HCT116 (cell line): ENCODE results near the gene MNX1. TPM values are rescaled to one million over a fixed set of nuclear protein-coding genes. Genes with fewer than 3 reads are reported as not detected.

Experiments
- ATAC-seq: fragments of 200-7000 bp; cut with Tn5 transposase; 2 replicates; pipeline ENCODE4 v1.9.1; 2020; ENCODE audit warnings: mild to moderate bottlenecking, moderate library complexity
- BruUV-seq: library from RNA; stranded (reverse); fragments of 400-500 nt; replicated peaks from 2 replicates; lab custom pipeline; 2021; lab: Mats Ljungman, UMichigan
- CTCF ChIA-PET: fragments of 300-600 bp; sonication (Branson Sonifier 250); formaldehyde crosslinking; loops from one replicate; lab custom pipeline; 2021; ENCODE audit warnings: antibody characterized with exemption; lab: Charles Lee
- POLR2A ChIA-PET: fragments of 300-600, 350-600 bp; sonication (Branson Sonifier 250); formaldehyde crosslinking; loops from one replicate; lab custom pipeline; 2021; ENCODE audit warnings: antibody characterized with exemption; lab: Charles Lee
- RAD21 ChIA-PET, 2 experiments: fragments of 300-600 bp; sonication (Branson Sonifier 250); formaldehyde crosslinking; loops; one replicate each; lab custom pipeline; 2023; ENCODE audit warnings: low total read pairs in 2 of 2; ENCODE audit not compliant: uncharacterized antibody in 2 of 2, unreplicated experiment in 2 of 2, low non-redundant PET in 1 of 2; lab: Charles Lee
- DNase-seq: peaks from one replicate; pipeline ENCODE4 v3.0.0-alpha.2; 2010; ENCODE audit warnings: low read depth, low spot score
- H2AFZ ChIP-seq: fragments of 200-600 bp; shearing (Covaris generic), sonication (generic); 2 replicates; pipeline ENCODE4 v1.6.1; 2017; ENCODE audit warnings: low read depth, mixed run types, mixed read lengths, antibody characterized with exemption, low read length; ENCODE audit not compliant: poor library complexity, severe bottlenecking
- H3K27ac ChIP-seq: 2 replicates; pipeline ENCODE4 v1.5.1; 2012; ENCODE audit warnings: low read depth, low read length
- H3K27me3 ChIP-seq: fragments of 200-600 bp; sonication (generic); 2 replicates; pipeline ENCODE4 v1.6.1; 2016; ENCODE audit warnings: mixed run types, low read length, mixed read lengths; ENCODE audit not compliant: insufficient read depth
- H3K36me3 ChIP-seq, 2 experiments: fragments of 200-500 bp in 1 of 2; fragments of 200-600 bp in 1 of 2; sonication (Bioruptor generic) in 1 of 2; sonication (generic) in 1 of 2; 2 replicates each; pipeline versions ENCODE4 v1.5.1 to v1.6.1; 2014 to 2016; ENCODE audit warnings: low read length in 2 of 2, inconsistent platforms in 1 of 2, mixed read lengths in 1 of 2, mixed run types in 1 of 2; ENCODE audit not compliant: insufficient read depth in 2 of 2, control insufficient read depth in 1 of 2
- H3K4me1 ChIP-seq, 2 experiments: fragments of 200-600 bp in 1 of 2; sonication (generic) in 1 of 2; 2 replicates each; pipeline versions ENCODE4 v1.5.1 to v1.6.1; 2012 to 2017; ENCODE audit warnings: low read length in 2 of 2, inconsistent platforms in 1 of 2, mild to moderate bottlenecking in 1 of 2, mixed read lengths in 1 of 2, mixed run types in 1 of 2, moderate library complexity in 1 of 2; ENCODE audit not compliant: insufficient read depth in 2 of 2, control insufficient read depth in 1 of 2
- H3K4me2 ChIP-seq: fragments of 200-600 bp; sonication (generic); 2 replicates; pipeline ENCODE4 v1.6.1; 2017; ENCODE audit warnings: mixed run types, low read length, mixed read lengths
- H3K4me3 ChIP-seq, 2 experiments: fragments of 200-600 bp in 1 of 2; sonication (generic) in 1 of 2; replicated peaks in 1 of 2; 2 replicates each; pipeline ENCODE4 v1.5.1; 2011 to 2016; ENCODE audit warnings: low read length in 2 of 2, control low read depth in 1 of 2, low read depth in 1 of 2, mild to moderate bottlenecking in 1 of 2, mixed read lengths in 1 of 2, mixed run types in 1 of 2
- H3K79me2 ChIP-seq: fragments of 200-600 bp; sonication (generic); 2 replicates; pipeline ENCODE4 v1.6.1; 2017; ENCODE audit warnings: mild to moderate bottlenecking, mixed run types, low read length, moderate library complexity, mixed read lengths; ENCODE audit not compliant: insufficient read depth
- H3K9ac ChIP-seq: fragments of 200-600 bp; sonication (generic); 2 replicates; pipeline ENCODE4 v1.6.1; 2016; ENCODE audit warnings: low read length, mixed read lengths
- H3K9me2 ChIP-seq: fragments of 200-600 bp; sonication (generic), shearing (Covaris generic); 2 replicates; pipeline ENCODE4 v1.6.1; 2017; ENCODE audit warnings: mixed run types, mild to moderate bottlenecking, moderate library complexity; ENCODE audit not compliant: insufficient read depth
- H3K9me3 ChIP-seq, 2 experiments: fragments of 200-500 bp in 1 of 2; fragments of 200-600 bp in 1 of 2; sonication (Bioruptor generic) in 1 of 2; sonication (generic) in 1 of 2; 2 replicates each; pipeline ENCODE4 v1.6.1; 2014 to 2017; ENCODE audit warnings: low read length in 2 of 2, mixed read lengths in 2 of 2, inconsistent platforms in 1 of 2, low read depth in 1 of 2, mild to moderate bottlenecking in 1 of 2, mixed run types in 1 of 2, moderate library complexity in 1 of 2; ENCODE audit not compliant: control insufficient read depth in 1 of 2, insufficient read depth in 1 of 2
- H4K20me1 ChIP-seq: fragments of 200-600 bp; sonication (generic), shearing (Covaris generic); 2 replicates; pipeline ENCODE4 v1.6.1; 2017; ENCODE audit warnings: mixed run types, mild to moderate bottlenecking, moderate library complexity; ENCODE audit not compliant: insufficient read depth
- ELF1 ChIP-seq: IDR thresholded peaks from 2 replicates; pipeline ENCODE4 v1.6.1; 2012; ENCODE audit warnings: low read depth, borderline replicate concordance
- SRF ChIP-seq: IDR thresholded peaks from 2 replicates; pipeline ENCODE4 v1.6.1; 2012; ENCODE audit warnings: low read depth
- TCF7L2 ChIP-seq: IDR thresholded peaks from 2 replicates; pipeline ENCODE4 v1.7.0; 2011; ENCODE audit warnings: borderline replicate concordance, inconsistent platforms; ENCODE audit not compliant: insufficient read depth, insufficient read length; ENCODE audit errors: extremely low read depth
- intact Hi-C: fragments of 100-400 bp; cut with micrococcal nuclease; formaldehyde crosslinking; loops from 2 replicates; pipeline ENCODE4 v1.10.0; 2022
- total RNA-seq: library from RNA; stranded (reverse); gene quantifications from one replicate; pipeline ENCODE4 v1.2.1, GENCODE V29; 2021; ENCODE audit not compliant: unreplicated experiment
- TF ChIP-seq, protein P1 (sequence below): IDR thresholded peaks from 2 replicates; pipeline ENCODE4 v1.6.1; 2011; ENCODE audit warnings: mild to moderate bottlenecking, low read length, moderate library complexity; ENCODE audit not compliant: insufficient replicate concordance; ENCODE audit errors: extremely low read depth

The MNX1 gene
- total RNA-seq, 1 experiment from 2014 or later = 7.7 TPM

DNA sequence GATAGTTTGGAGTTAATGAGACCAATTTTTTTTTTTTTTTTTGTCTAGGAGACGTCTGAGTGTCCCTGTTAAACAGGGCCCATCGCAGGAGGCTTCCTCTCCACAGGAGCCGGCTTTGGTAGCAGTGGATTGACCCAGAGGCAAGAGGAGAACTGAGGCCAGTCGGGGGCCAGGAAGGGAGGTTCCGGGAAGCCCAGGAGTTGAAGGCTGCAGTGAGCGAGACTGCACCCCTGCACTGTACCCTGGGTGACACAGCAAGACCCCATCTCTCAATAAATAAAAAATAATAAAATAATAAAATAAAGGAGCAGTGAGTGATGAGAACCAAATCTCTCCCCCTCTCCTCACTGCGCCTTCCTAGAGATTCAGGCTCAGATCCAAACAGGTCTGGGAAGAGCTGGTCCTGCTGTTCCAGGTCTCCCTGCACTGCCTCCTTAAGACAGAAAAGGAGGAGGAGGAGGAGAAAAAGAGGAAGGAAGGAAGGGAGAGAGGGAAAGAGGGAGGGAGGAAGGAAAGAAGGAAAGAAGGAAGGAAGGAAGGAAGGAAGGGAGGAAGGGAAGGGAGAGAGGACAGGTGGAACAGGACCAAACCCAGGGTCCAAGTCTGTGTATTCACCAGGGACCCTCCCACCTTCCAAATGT, 3.5 kb downstream of the MNX1 start (continued):
- TF ChIP-seq SRF = no peak
- TF ChIP-seq, all 23 proteins: peak for 0

DNA sequence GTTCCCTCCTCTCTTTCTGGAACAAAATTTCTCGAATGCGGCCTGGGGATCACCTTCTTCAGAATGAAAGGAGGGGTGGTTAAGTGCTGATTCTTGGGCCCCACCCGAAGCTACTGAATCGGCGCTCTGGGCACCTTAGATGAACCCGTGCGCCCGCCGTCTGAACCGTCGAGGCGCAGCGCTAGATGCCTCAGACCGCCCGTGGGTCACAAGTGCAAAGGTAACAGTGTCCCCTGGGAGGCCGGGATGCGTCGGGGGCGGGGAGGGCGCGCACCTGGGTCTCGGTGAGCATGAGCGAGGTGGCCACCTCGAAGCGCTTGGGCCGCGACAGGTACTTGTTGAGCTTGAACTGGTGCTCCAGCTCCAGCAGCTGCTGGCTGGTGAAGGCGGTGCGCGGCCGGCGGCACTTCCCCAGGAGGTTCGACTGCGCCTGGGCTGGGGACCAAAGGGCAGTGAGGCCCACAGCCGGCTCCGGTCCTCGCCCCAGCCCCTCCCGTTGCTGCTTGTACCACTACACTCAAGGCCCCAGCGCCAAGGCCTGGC, 4.2 kb downstream of the MNX1 start:
- DNase-seq (no peak), ATAC-seq (no peak)
- Histone ChIP-seq H3K36me3 (no peaks in the 10 kb centered on the region; a peak in 1 of 4 replicates), H3K4me3 (no peak overlapping the region), H3K4me1 (peaks cover 8 to 18% of the 10 kb centered on the region in 2 experiments), H3K9me2 (no peaks in the 10 kb centered on the region), H3K27me3 (no peaks in the 10 kb centered on the region), H4K20me1 (no peaks in the 10 kb centered on the region), H3K79me2 (peaks cover 4% of the 10 kb centered on the region; the same call in 1 of the 2 replicates), H3K27ac (no peak overlapping the region), H3K4me2 (no peak overlapping the region), H3K9me3 (no peaks in the 10 kb centered on the region), H2AFZ (no peak overlapping the region), H3K9ac (no peak overlapping the region)
- intact Hi-C loops = no loop called here
- BruUV-seq = no TSS peak
- TF ChIP-seq, protein P1, sequence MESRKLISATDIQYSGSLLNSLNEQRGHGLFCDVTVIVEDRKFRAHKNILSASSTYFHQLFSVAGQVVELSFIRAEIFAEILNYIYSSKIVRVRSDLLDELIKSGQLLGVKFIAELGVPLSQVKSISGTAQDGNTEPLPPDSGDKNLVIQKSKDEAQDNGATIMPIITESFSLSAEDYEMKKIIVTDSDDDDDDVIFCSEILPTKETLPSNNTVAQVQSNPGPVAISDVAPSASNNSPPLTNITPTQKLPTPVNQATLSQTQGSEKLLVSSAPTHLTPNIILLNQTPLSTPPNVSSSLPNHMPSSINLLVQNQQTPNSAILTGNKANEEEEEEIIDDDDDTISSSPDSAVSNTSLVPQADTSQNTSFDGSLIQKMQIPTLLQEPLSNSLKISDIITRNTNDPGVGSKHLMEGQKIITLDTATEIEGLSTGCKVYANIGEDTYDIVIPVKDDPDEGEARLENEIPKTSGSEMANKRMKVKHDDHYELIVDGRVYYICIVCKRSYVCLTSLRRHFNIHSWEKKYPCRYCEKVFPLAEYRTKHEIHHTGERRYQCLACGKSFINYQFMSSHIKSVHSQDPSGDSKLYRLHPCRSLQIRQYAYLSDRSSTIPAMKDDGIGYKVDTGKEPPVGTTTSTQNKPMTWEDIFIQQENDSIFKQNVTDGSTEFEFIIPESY = no peak
- TF ChIP-seq TCF7L2 = no peak
- TF ChIP-seq ELF1 = no peak
- ChIA-PET RAD21 (no interaction called here), CTCF (no interaction called here), POLR2A (no interaction called here)
